ENCODE measurements around the gene RNASEH1. TPM values are rescaled to one million over a fixed set of nuclear protein-coding genes. Genes with fewer than 3 reads are reported as not detected.

Gene RNASEH1
- total and polyA plus RNA-seq, 10 of the 15 experiments (the other 5 are each of a cell fraction or from before 2014, with no cell fraction given): 18.2 to 68.5 (median 28.2) TPM

DNA sequence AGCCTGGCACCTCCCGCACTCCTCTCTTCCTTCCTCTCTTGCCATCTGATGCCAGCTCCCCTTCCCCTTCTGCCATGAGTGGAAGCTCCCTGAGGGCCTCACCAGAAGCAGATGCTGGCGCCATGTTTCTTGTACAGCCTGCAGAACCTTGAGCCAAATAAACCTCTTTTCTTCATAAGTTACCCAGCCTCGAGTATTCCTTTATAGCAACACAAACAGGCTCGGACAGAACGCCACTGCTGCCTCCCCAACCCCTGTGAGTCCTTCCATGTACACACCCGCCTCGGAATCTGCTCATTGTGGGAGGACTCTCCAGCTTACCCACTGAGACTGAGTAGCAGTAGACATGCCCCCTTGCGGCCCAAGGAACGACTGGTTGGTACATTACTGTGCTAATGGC, 8.7 kb upstream of the RNASEH1 start:
- no TSS peak for BruUV-seq (replicated peaks)
- H3K79me2 ChIP-seq (ENCODE audit: control insufficient read depth, insufficient read depth, low read length): no peaks in the 10 kb centered on the region

More for the DNA sequence above, 8.7 kb upstream of the RNASEH1 start:
- intact Hi-C loops (cut with micrococcal nuclease; ENCODE audit: unreplicated experiment) (no loop called here), in situ Hi-C loops (cut with MboI) (no loop called here)
- H3K9ac ChIP-seq (ENCODE audit: control insufficient read depth, insufficient read depth, low read length): no peak overlapping the region
- no peaks in the 10 kb centered on the region; the same call in 2 of the 3 replicates for H3K9me3 ChIP-seq (replicated peaks; ENCODE audit: control insufficient read depth, insufficient read depth, low read length)
- no peaks in the 10 kb centered on the region for H3K36me3 ChIP-seq (ENCODE audit: control insufficient read depth in 2 of 2, insufficient read depth in 2 of 2, low read length in 1 of 2)
- peaks cover 25% of the 10 kb centered on the region for H3K4me1 ChIP-seq (ENCODE audit: control insufficient read depth, insufficient read depth, low read length)
- no peak for FAIRE-seq
- CTCF ChIA-PET: no interaction called here
- SMC1A ChIA-PET (ENCODE audit: uncharacterized antibody, unreplicated experiment): no interaction called here
- ATAC-seq: no peak
- no peak overlapping the region for H3K27ac ChIP-seq (ENCODE audit: control insufficient read depth, insufficient read depth)
- TF ChIP-seq TBL1XR1 (IDR thresholded peaks at IDR 0.05; ENCODE audit: low read depth, low read length) (no peak), GABPA (IDR thresholded peaks at IDR 0.05; ENCODE audit: low read depth) (no peak), PML (IDR thresholded peaks at IDR 0.05; ENCODE audit: low read length) (no peak)
- TF ChIP-seq, protein P1, sequence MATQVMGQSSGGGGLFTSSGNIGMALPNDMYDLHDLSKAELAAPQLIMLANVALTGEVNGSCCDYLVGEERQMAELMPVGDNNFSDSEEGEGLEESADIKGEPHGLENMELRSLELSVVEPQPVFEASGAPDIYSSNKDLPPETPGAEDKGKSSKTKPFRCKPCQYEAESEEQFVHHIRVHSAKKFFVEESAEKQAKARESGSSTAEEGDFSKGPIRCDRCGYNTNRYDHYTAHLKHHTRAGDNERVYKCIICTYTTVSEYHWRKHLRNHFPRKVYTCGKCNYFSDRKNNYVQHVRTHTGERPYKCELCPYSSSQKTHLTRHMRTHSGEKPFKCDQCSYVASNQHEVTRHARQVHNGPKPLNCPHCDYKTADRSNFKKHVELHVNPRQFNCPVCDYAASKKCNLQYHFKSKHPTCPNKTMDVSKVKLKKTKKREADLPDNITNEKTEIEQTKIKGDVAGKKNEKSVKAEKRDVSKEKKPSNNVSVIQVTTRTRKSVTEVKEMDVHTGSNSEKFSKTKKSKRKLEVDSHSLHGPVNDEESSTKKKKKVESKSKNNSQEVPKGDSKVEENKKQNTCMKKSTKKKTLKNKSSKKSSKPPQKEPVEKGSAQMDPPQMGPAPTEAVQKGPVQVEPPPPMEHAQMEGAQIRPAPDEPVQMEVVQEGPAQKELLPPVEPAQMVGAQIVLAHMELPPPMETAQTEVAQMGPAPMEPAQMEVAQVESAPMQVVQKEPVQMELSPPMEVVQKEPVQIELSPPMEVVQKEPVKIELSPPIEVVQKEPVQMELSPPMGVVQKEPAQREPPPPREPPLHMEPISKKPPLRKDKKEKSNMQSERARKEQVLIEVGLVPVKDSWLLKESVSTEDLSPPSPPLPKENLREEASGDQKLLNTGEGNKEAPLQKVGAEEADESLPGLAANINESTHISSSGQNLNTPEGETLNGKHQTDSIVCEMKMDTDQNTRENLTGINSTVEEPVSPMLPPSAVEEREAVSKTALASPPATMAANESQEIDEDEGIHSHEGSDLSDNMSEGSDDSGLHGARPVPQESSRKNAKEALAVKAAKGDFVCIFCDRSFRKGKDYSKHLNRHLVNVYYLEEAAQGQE (IDR thresholded peaks at IDR 0.05; ENCODE audit: low read depth, low read length): no peak
- no peaks in the 10 kb centered on the region for H4K20me1 ChIP-seq (ENCODE audit: control insufficient read depth, insufficient read depth)
- DNase-seq (ENCODE audit: low read depth, low spot score): no peak
- H3K4me2 ChIP-seq (ENCODE audit: control insufficient read depth, insufficient read depth): no peak overlapping the region
- H2AFZ ChIP-seq (ENCODE audit: control insufficient read depth, low read depth, low read length): no peak overlapping the region
- no peak overlapping the region for H3K4me3 ChIP-seq
- WGBS (ENCODE audit: insufficient coverage, insufficient replicate concordance, low lambda C conversion rate, missing lambda C conversion rate): 90% methylated on average over 9 of the region's 9 CpGs
- H3K27me3 ChIP-seq (replicated peaks in 1 of 2; ENCODE audit: control insufficient read depth in 2 of 2, insufficient read depth in 2 of 2, low read length in 1 of 2): no peaks in the 10 kb centered on the region
- RAD21 ChIA-PET (ENCODE audit: unreplicated experiment): no interaction called here
- POLR2A ChIA-PET: no interaction called here
